KMS-11 (cell line): Measurements from ENCODE around the gene AGAP1.

ENCODE experiments used
- H2AFZ ChIP-seq: fragments of 200-600 bp; sonication (generic); 2 replicates; pipeline ENCODE4 v1.6.1; 2016; ENCODE audit warnings: antibody characterized with exemption, mixed run types, low read depth
- H3K27ac ChIP-seq: fragments of 200-600 bp; sonication (generic); 2 replicates; pipeline ENCODE4 v1.6.1; 2016; ENCODE audit warnings: mild to moderate bottlenecking, mixed run types
- H3K27me3 ChIP-seq: fragments of 200-600 bp; sonication (generic); 2 replicates; pipeline ENCODE4 v1.6.1; 2017; ENCODE audit warnings: mild to moderate bottlenecking, low read depth, mixed run types, moderate library complexity; ENCODE audit not compliant: insufficient read depth
- H3K36me3 ChIP-seq: fragments of 200-600 bp; sonication (generic); 2 replicates; pipeline ENCODE4 v1.6.1; 2017; ENCODE audit warnings: mild to moderate bottlenecking, mixed run types; ENCODE audit not compliant: insufficient read depth
- H3K4me1 ChIP-seq: fragments of 200-600 bp; sonication (generic); 2 replicates; pipeline ENCODE4 v1.6.1; 2016; ENCODE audit warnings: mild to moderate bottlenecking, low read depth, mixed run types; ENCODE audit not compliant: poor library complexity, severe bottlenecking
- H3K4me2 ChIP-seq: fragments of 200-600 bp; sonication (generic); 2 replicates; pipeline ENCODE4 v1.7.0; 2016; ENCODE audit warnings: mild to moderate bottlenecking, mixed run types
- H3K4me3 ChIP-seq: fragments of 200-600 bp; sonication (generic); IDR thresholded peaks from 2 replicates; pipeline ENCODE4 v1.6.1; 2017; ENCODE audit warnings: low read depth, low read length, mixed read lengths; ENCODE audit not compliant: insufficient read depth
- H3K79me2 ChIP-seq: fragments of 200-600 bp; sonication (generic); 2 replicates; pipeline ENCODE4 v1.6.1; 2016; ENCODE audit warnings: low read depth, mixed run types; ENCODE audit not compliant: insufficient read depth
- H3K9ac ChIP-seq: fragments of 200-600 bp; sonication (generic); 2 replicates; pipeline ENCODE4 v1.6.1; 2016; ENCODE audit warnings: mild to moderate bottlenecking, mixed run types
- H4K20me1 ChIP-seq: fragments of 200-600 bp; sonication (generic); 2 replicates; pipeline ENCODE4 v1.6.1; 2016; ENCODE audit warnings: mild to moderate bottlenecking, mixed run types; ENCODE audit not compliant: insufficient read depth
- TF ChIP-seq, protein P1 (sequence below): fragments of 200-600 bp; sonication (generic); conservative IDR thresholded peaks from 2 replicates; pipeline ENCODE4 v1.6.1; 2017; ENCODE audit warnings: low read depth, mild to moderate bottlenecking, antibody characterized with exemption, low read length, moderate library complexity, mixed read lengths

Gene AGAP1

DNA sequence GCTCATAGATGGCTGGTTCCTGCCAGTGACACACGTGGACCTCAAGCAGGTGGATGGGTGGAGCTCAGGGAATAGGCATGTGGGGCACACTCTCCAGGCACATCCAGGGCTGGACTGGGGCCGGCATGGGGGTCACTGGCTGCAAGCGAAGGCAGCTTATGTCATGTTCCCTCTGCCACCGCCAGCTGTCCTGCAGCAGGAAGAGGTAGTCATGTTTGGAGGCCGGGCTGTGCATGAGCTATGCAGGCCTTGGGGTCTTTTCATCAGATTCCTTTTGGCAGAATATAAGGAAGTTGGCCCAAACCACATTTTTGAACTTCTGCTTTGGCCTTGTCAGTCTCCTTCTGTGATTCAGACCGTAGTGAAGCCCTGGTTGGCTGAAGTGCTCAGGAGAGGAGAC is 61.5 kb downstream of the AGAP1 start:
- TF ChIP-seq, protein P1, sequence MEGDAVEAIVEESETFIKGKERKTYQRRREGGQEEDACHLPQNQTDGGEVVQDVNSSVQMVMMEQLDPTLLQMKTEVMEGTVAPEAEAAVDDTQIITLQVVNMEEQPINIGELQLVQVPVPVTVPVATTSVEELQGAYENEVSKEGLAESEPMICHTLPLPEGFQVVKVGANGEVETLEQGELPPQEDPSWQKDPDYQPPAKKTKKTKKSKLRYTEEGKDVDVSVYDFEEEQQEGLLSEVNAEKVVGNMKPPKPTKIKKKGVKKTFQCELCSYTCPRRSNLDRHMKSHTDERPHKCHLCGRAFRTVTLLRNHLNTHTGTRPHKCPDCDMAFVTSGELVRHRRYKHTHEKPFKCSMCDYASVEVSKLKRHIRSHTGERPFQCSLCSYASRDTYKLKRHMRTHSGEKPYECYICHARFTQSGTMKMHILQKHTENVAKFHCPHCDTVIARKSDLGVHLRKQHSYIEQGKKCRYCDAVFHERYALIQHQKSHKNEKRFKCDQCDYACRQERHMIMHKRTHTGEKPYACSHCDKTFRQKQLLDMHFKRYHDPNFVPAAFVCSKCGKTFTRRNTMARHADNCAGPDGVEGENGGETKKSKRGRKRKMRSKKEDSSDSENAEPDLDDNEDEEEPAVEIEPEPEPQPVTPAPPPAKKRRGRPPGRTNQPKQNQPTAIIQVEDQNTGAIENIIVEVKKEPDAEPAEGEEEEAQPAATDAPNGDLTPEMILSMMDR = no peak
- Histone ChIP-seq H3K79me2 (peaks cover 83% of the 10 kb centered on the region), H3K36me3 (no peaks in the 10 kb centered on the region), H3K4me2 (no peak overlapping the region), H4K20me1 (0 out of 2 replicates have a peak, but pooled peaks cover 14% of the 10 kb centered on the region), H3K27me3 (no peaks in the 10 kb centered on the region), H3K9ac (no peak overlapping the region), H2AFZ (no peak overlapping the region), H3K4me1 (peaks cover 56% of the 10 kb centered on the region), H3K4me3 (no peak overlapping the region), H3K27ac (no peak overlapping the region)

DNA sequence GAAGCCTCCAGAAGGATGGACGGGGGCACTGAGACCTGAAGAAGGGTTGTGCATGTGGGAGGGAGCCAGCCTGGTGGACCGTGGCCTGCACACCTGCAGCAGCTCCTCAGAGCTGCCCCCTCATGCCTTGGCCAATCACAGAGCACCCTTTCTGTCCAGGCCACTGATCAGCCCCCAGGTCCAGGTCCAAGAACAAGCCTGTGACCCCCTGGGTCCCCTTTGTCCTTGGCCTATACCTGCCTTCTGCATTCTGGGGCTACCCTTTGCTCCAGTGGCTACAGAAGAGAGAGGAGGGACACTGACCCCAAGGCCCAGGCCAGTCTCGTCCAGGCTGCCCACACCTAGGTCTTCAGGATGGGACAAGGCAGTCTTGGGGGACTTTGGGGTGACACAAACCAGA is 62.2 kb downstream of the AGAP1 start:
- H3K27ac ChIP-seq = no peak overlapping the region
- 0 out of 2 replicates have a peak, but pooled peaks cover 14% of the 10 kb centered on the region for H4K20me1 ChIP-seq
- TF ChIP-seq, protein P1 = no peak
- H3K4me1 ChIP-seq = peaks cover 49% of the 10 kb centered on the region
- no peaks in the 10 kb centered on the region for H3K27me3 ChIP-seq
- H3K36me3 ChIP-seq = no peaks in the 10 kb centered on the region
- H3K79me2 ChIP-seq = peaks cover 83% of the 10 kb centered on the region
- no peak overlapping the region for H3K4me2 ChIP-seq
- no peak overlapping the region for H3K9ac ChIP-seq
- no peak overlapping the region for H3K4me3 ChIP-seq
- H2AFZ ChIP-seq = no peak overlapping the region

DNA sequence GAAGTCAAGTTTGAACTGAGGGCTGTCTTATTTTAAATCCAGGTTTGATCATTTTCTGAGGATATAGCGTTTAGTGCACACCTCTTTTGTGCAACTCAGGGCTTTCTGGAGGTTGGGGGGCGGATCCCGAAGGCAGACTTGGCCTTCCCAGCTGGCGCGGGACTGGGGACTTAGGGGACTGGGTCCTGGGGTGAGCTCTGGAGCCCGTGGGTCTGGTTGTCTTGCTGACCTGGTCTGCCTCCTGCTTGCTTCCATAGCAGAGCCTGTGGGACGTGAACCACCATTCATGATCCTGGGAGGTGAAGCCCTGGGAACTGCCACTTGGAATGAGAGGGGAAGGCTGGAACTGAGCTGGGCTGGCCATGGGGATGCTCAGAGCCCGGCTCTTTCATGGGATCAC is 63.1 kb downstream of the AGAP1 start:
- no peak overlapping the region for H3K9ac ChIP-seq
- TF ChIP-seq, protein P1 = no peak
- H3K36me3 ChIP-seq = no peaks in the 10 kb centered on the region
- no peak overlapping the region for H3K27ac ChIP-seq
- no peaks in the 10 kb centered on the region for H3K27me3 ChIP-seq
- H2AFZ ChIP-seq = no peak overlapping the region
- H3K4me2 ChIP-seq = no peak overlapping the region
- H3K4me3 ChIP-seq = no peak overlapping the region
- 0 out of 2 replicates have a peak, but pooled peaks cover 16% of the 10 kb centered on the region for H4K20me1 ChIP-seq
- H3K4me1 ChIP-seq = peaks cover 41% of the 10 kb centered on the region
- peaks cover 86% of the 10 kb centered on the region for H3K79me2 ChIP-seq

DNA sequence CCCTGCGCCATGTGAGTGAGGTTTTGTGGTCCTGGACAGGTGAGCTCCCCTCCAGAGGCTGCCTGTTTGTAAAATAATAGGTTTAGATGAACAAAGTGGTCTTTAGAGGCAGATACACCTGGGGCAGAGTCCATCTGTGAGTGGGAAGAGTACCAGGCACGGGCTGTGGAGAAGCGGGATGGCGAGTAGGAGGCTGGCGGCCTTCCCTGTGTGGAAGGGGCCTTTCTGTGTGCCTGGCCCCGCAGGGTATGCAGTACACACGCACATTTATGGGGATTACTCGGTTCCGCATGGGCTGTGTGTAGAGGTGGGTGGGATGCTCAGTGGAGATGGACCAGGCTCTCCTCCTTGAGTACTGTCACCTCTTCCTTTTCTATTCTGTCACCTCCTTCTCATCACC is 64.1 kb downstream of the AGAP1 start:
- H3K27ac ChIP-seq = no peak overlapping the region
- H3K4me1 ChIP-seq = peaks cover 31% of the 10 kb centered on the region
- no peak overlapping the region for H3K4me3 ChIP-seq
- H4K20me1 ChIP-seq = 0 out of 2 replicates have a peak, but pooled peaks cover 10% of the 10 kb centered on the region
- no peak overlapping the region for H3K9ac ChIP-seq
- no peaks in the 10 kb centered on the region for H3K36me3 ChIP-seq
- TF ChIP-seq, protein P1 = no peak
- no peaks in the 10 kb centered on the region for H3K27me3 ChIP-seq
- H2AFZ ChIP-seq = no peak overlapping the region
- no peak overlapping the region for H3K4me2 ChIP-seq
- peaks cover 95% of the 10 kb centered on the region for H3K79me2 ChIP-seq
